Esophagus squamous epithelium (tissue), 5 donors: ENCODE measurements around the gene KNDC1. TPM values are rescaled to one million over a fixed set of nuclear protein-coding genes. Genes with fewer than 3 reads are reported as not detected.

Experiments used
- DNase-seq: peaks from one replicate; lab custom pipeline; 2025; lab: John Stamatoyannopoulos, UW
- H3K27ac ChIP-seq, 4 donors: fragments of 200-600 bp; sonication (generic); one replicate each; pipeline ENCODE4 v1.5.1; 2016 to 2019; ENCODE audit warnings: mild to moderate bottlenecking in 1 of 4
- H3K27me3 ChIP-seq, 4 donors: fragments of 200-600 bp; sonication (generic); 1 replicate in 3 of 4; 2 replicates in 1 of 4; pipeline versions ENCODE4 v1.5.1 to v1.6.0; 2017 to 2021; ENCODE audit warnings: antibody characterized with exemption in 1 of 4
- H3K36me3 ChIP-seq, 3 donors: fragments of 200-600 bp; sonication (generic); one replicate each; pipeline ENCODE4 v1.5.1; 2016 to 2019
- H3K4me1 ChIP-seq, 3 donors: fragments of 200-600 bp; sonication (generic); one replicate each; pipeline ENCODE4 v1.5.1; 2017 to 2019
- H3K4me3 ChIP-seq, 4 donors: fragments of 200-600 bp; sonication (generic); 1 replicate in 3 of 4; 2 replicates in 1 of 4; pipeline ENCODE4 v1.5.1; 2016 to 2019; ENCODE audit warnings: mild to moderate bottlenecking in 2 of 4, moderate library complexity in 1 of 4
- H3K9me3 ChIP-seq, 3 donors: fragments of 200-600 bp; sonication (generic); one replicate each; pipeline ENCODE4 v1.5.1; 2016 to 2019
- CTCF ChIP-seq, 6 experiments: fragments of 450-650 bp in 4 of 6; fragments of 200-600 bp in 2 of 6; sonication (generic) in 2 of 6; IDR thresholded peaks; one replicate each; pipeline ENCODE4 v1.5.1; 2016 to 2019; ENCODE audit warnings: antibody characterized with exemption in 6 of 6, mild to moderate bottlenecking in 4 of 6, moderate library complexity in 4 of 6
- POLR2A ChIP-seq, 4 donors: fragments of 450-650 bp; IDR thresholded peaks; one replicate each; pipeline ENCODE4 v1.6.1; 2017; ENCODE audit warnings: antibody characterized with exemption in 4 of 4, mild to moderate bottlenecking in 4 of 4, moderate library complexity in 3 of 4
- WGBS, 2 donors: methylation state at CpG; one replicate each; pipeline ENCODE4 v1.1.5; 2018; 5-methylcytosine and 5-hydroxymethylcytosine counted together
- intact Hi-C: fragments of 100-400 bp; cut with DNase I; formaldehyde crosslinking; loops from one replicate; pipeline ENCODE4 v1.15.0; 2022
- total RNA-seq, 4 donors: library from RNA; depleted of rRNA; stranded (reverse); fragments of >200 nt; gene quantifications; one replicate each; pipeline ENCODE4 v1.1.0, GENCODE V29; 2016
- donor health status: DM: yes; HTN: yes; CAD: no.

The KNDC1 gene
- total RNA-seq, 4 donors from 2014 or later: 0.19 to 0.64 (median 0.53) TPM; not detected in 1

GRCh38 chr10:133254421-133255120, 94.6 kb downstream of the KNDC1 start:
- no peak for TF ChIP-seq CTCF (IDR thresholded peaks at IDR 0.05)
- no peak for TF ChIP-seq POLR2A (IDR thresholded peaks at IDR 0.05)
- 63 to 77% methylated on average over 11 to 13 of the region's 13 CpGs for WGBS, 2 donors
- Histone ChIP-seq H3K4me1 (peaks cover 26 to 27% (median 26%) of the 10 kb centered on the region in 3 donors), H3K36me3 (no peaks in the 10 kb centered on the region), H3K27ac (no peak overlapping the region), H3K9me3 (no peaks in the 10 kb centered on the region), H3K4me3 (no peak overlapping the region), H3K27me3 (peaks cover 0 to 34% (median 0%) of the 10 kb centered on the region in 4 donors)
- no peak for DNase-seq
- intact Hi-C loops: no loop called here

GRCh38 chr10:133255323-133255722, 95.3 kb downstream of the KNDC1 start:
- DNase-seq: no peak
- Histone ChIP-seq H3K4me3 (no peak overlapping the region), H3K27ac (no peak overlapping the region), H3K27me3 (peaks cover 0 to 26% (median 0%) of the 10 kb centered on the region in 4 donors), H3K9me3 (no peaks in the 10 kb centered on the region), H3K36me3 (no peaks in the 10 kb centered on the region), H3K4me1 (peaks cover 32 to 34% (median 33%) of the 10 kb centered on the region in 3 donors)
- TF ChIP-seq POLR2A (IDR thresholded peaks at IDR 0.05) (no peak), CTCF (IDR thresholded peaks at IDR 0.05) (no peak)
- 100% methylated on average over 1 of the region's 15 CpGs; no CpG with 5 or more reads in 1 of the 2 donors for WGBS, 2 donors
- intact Hi-C loops: no loop called here

- DNase-seq: no peak
- Histone ChIP-seq H3K36me3 (no peaks in the 10 kb centered on the region), H3K27ac (peak overlapping the region; percentile 87 to 91 (median 88)), H3K9me3 (no peaks in the 10 kb centered on the region), H3K27me3 (peaks cover 0 to 9% (median 0%) of the 10 kb centered on the region in 4 donors), H3K4me1 (peaks cover 47 to 54% (median 49%) of the 10 kb centered on the region in 3 donors), H3K4me3 (peak overlapping the region in 3 of 4 donors; percentile 24 to 52 (median 29))
- TF ChIP-seq CTCF (IDR thresholded peaks at IDR 0.05) (peak; percentile 34 to 68 (median 52)), POLR2A (IDR thresholded peaks at IDR 0.05) (peak in 2 of 4 donors; percentile 26 to 32)
- WGBS, 2 donors: 0 to 7% methylated on average over 3 to 7 of the region's 27 CpGs
- intact Hi-C loops: no loop called here
These were observed 97.6 kb downstream of the KNDC1 start for GRCh38 chr10:133257489-133258065.

GRCh38 chr10:133258066-133258817, 98.2 kb downstream of the KNDC1 start:
- 28% methylated on average over 2 of the region's 21 CpGs; no CpG with 5 or more reads in 1 of the 2 donors for WGBS, 2 donors
- no peaks in the 10 kb centered on the region for H3K9me3 ChIP-seq
- H3K4me3 ChIP-seq: peak overlapping the region in 2 of 4 donors; percentile 29 to 52
- peak overlapping the region; percentile 87 to 91 (median 88) for H3K27ac ChIP-seq
- DNase-seq: no peak
- TF ChIP-seq POLR2A (IDR thresholded peaks at IDR 0.05) (peak in 1 of 4 donors; percentile 15), CTCF (IDR thresholded peaks at IDR 0.05) (no peak)
- H3K4me1 ChIP-seq: peaks cover 51 to 61% (median 52%) of the 10 kb centered on the region in 3 donors
- H3K27me3 ChIP-seq: peaks cover 0 to 9% (median 0%) of the 10 kb centered on the region in 4 donors
- no peaks in the 10 kb centered on the region for H3K36me3 ChIP-seq
- intact Hi-C loops: no loop called here
